B cell (primary cell): ENCODE data around the gene SLK.

ENCODE experiments used
- EZH2 ChIP-seq: IDR thresholded peaks from 2 replicates; pipeline ENCODE4 v1.6.1; 2012; ENCODE audit warnings: borderline replicate concordance, low read depth, mild to moderate bottlenecking, moderate library complexity, low read length; ENCODE audit not compliant: insufficient read depth, poor library complexity, severe bottlenecking
- TF ChIP-seq, protein P1 (sequence below): fragments of 200-600 bp; IDR thresholded peaks from one replicate; pipeline ENCODE4 v1.8.0; 2022; ENCODE audit warnings: antibody characterized with exemption, mild to moderate bottlenecking

DNA sequence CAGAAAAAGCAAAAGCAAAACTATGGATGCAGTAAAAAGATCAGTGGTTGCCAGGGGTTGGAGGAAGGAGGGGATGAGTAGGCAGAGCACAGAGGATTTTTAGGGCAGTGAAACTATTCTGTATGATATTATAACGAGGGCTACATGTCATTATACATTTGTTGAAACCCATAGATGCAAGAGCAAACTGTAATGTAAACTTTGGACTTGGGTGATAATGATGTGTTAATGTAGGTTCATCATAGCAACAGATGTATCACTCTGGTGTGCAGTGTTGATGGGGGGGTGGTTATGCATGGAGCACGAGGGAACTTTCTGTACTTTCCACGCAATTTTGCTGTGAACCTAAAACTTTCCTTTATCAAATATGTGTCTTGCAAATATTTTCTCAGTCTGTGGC lies 23.2 kb downstream of the SLK start:
- TF ChIP-seq, protein P1, sequence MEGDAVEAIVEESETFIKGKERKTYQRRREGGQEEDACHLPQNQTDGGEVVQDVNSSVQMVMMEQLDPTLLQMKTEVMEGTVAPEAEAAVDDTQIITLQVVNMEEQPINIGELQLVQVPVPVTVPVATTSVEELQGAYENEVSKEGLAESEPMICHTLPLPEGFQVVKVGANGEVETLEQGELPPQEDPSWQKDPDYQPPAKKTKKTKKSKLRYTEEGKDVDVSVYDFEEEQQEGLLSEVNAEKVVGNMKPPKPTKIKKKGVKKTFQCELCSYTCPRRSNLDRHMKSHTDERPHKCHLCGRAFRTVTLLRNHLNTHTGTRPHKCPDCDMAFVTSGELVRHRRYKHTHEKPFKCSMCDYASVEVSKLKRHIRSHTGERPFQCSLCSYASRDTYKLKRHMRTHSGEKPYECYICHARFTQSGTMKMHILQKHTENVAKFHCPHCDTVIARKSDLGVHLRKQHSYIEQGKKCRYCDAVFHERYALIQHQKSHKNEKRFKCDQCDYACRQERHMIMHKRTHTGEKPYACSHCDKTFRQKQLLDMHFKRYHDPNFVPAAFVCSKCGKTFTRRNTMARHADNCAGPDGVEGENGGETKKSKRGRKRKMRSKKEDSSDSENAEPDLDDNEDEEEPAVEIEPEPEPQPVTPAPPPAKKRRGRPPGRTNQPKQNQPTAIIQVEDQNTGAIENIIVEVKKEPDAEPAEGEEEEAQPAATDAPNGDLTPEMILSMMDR: no peak
- no peak for TF ChIP-seq EZH2
